Measurements from ENCODE around the gene SLC35F4.

DNA sequence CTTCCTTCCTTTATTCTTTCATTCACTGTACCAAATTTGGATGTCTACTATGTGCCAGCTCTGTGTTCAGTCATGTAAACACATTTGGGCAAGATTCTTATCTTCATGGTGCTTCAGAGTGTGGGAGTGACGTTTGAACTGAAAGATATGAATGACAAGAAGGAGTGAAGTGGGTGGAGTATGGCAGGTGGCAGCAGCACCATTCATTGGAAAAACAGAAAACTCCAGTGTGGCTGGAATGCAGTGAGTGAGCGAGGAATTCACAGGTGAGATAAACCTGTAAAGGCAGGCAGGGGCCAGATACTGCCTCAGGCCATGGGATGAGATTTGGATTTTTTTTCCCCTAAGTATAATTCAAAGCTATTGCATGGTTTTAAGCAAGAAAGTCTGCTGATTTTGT, 231.6 kb downstream of the SLC35F4 start:
- no peak for TF ChIP-seq POLR2A (IDR thresholded peaks at IDR 0.05)
- TF ChIP-seq, protein P1, sequence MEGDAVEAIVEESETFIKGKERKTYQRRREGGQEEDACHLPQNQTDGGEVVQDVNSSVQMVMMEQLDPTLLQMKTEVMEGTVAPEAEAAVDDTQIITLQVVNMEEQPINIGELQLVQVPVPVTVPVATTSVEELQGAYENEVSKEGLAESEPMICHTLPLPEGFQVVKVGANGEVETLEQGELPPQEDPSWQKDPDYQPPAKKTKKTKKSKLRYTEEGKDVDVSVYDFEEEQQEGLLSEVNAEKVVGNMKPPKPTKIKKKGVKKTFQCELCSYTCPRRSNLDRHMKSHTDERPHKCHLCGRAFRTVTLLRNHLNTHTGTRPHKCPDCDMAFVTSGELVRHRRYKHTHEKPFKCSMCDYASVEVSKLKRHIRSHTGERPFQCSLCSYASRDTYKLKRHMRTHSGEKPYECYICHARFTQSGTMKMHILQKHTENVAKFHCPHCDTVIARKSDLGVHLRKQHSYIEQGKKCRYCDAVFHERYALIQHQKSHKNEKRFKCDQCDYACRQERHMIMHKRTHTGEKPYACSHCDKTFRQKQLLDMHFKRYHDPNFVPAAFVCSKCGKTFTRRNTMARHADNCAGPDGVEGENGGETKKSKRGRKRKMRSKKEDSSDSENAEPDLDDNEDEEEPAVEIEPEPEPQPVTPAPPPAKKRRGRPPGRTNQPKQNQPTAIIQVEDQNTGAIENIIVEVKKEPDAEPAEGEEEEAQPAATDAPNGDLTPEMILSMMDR (IDR thresholded peaks at IDR 0.05): no peak
